SK-N-MC (cell line): Measurements from ENCODE around the gene NCKAP5.

Experiments
- EZH2 ChIP-seq: fragments of 200-600 bp; sonication (generic); IDR thresholded peaks from one replicate; pipeline ENCODE4 v1.6.1; 2017; ENCODE audit warnings: antibody characterized with exemption
- POLR2AphosphoS5 ChIP-seq: IDR thresholded peaks from 2 replicates; pipeline ENCODE4 v1.6.1; 2012; ENCODE audit warnings: mild to moderate bottlenecking, low read depth, low read length, borderline replicate concordance

- TF ChIP-seq POLR2AphosphoS5, result no peak
- no peak for TF ChIP-seq EZH2
These were observed 77.8 kb downstream of the NCKAP5 start for GRCh38 chr2:133490411-133490980.
